Measurements from ENCODE around the gene BUD13.

The BUD13 gene

GRCh38 chr11:116703421-116703820 lies 69.4 kb downstream of the BUD13 start:
- no peak for DNase-seq (ENCODE audit: low read depth)
- no peak for TF ChIP-seq CTCF (conservative IDR thresholded peaks at IDR 0.05; ENCODE audit: control insufficient read depth, insufficient read depth, low read depth, low read length)
- H3K4me3 ChIP-seq (ENCODE audit: control insufficient read depth, low read depth, low read length) = no peak overlapping the region

- no peak for TF ChIP-seq CTCF (conservative IDR thresholded peaks at IDR 0.05; ENCODE audit: control insufficient read depth, insufficient read depth, low read depth, low read length)
- DNase-seq (ENCODE audit: low read depth) = no peak
- no peak overlapping the region for H3K4me3 ChIP-seq (ENCODE audit: control insufficient read depth, low read depth, low read length)
Observed at GRCh38 chr11:116702772-116703385, 69.9 kb downstream of the BUD13 start.

GRCh38 chr11:116701876-116702275 lies 70.9 kb downstream of the BUD13 start:
- no peak for TF ChIP-seq CTCF (conservative IDR thresholded peaks at IDR 0.05; ENCODE audit: control insufficient read depth, insufficient read depth, low read depth, low read length)
- no peak for DNase-seq (ENCODE audit: low read depth)
- H3K4me3 ChIP-seq (ENCODE audit: control insufficient read depth, low read depth, low read length) = no peak overlapping the region

GRCh38 chr11:116701297-116701801 lies 71.4 kb downstream of the BUD13 start:
- H3K4me3 ChIP-seq (ENCODE audit: control insufficient read depth, low read depth, low read length) = no peak overlapping the region
- no peak for TF ChIP-seq CTCF (conservative IDR thresholded peaks at IDR 0.05; ENCODE audit: control insufficient read depth, insufficient read depth, low read depth, low read length)
- no peak for DNase-seq (ENCODE audit: low read depth)

- no peak overlapping the region for H3K4me3 ChIP-seq (ENCODE audit: control insufficient read depth, low read depth, low read length)
- no peak for TF ChIP-seq CTCF (conservative IDR thresholded peaks at IDR 0.05; ENCODE audit: control insufficient read depth, insufficient read depth, low read depth, low read length)
- DNase-seq (ENCODE audit: low read depth) = no peak
Observed at GRCh38 chr11:116700586-116701220, 72.1 kb downstream of the BUD13 start.

Measured in fibroblast of mammary gland (primary cell).